Measurements from ENCODE around the gene NCAPD2.

GRCh38 chr12:6553051-6553868 lies 59.4 kb downstream of the NCAPD2 start:
- no peak for TF ChIP-seq CTCF (IDR thresholded peaks at IDR 0.05; ENCODE audit: low read depth, low read length)
- no peak for TF ChIP-seq EZH2phosphoT487 (IDR thresholded peaks at IDR 0.05; ENCODE audit: low read depth)
